ENCODE results near the gene SYAP1. TPM values are rescaled to one million over a fixed set of nuclear protein-coding genes. Genes with fewer than 3 reads are reported as not detected.

SYAP1 gene
- polyA plus RNA-seq, 1 donor from 2014 or later = 14.4 TPM

DNA sequence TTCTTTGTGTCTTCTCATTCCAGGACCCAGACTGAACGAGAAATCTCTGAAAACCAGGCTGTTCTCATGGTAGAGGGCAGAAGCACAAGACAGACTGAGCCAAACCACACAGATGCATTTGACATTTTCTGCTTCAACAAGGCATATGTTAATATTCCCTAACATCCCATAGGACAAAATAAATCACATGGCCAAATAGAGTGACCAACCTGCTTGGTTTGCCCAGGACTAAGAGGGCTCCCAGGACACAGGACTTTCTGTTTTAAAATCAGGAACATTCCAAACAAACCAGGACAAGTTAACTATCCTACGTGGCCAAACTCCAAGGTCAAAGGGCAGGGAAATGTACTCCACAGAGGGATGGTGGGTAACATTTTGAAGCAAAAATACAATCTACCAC lies 18.7 kb upstream of the SYAP1 start:
- Histone ChIP-seq H4K20me1 (ENCODE audit: insufficient read depth) (no peaks in the 10 kb centered on the region), H3K9me3 (ENCODE audit: low read length) (no peaks in the 10 kb centered on the region), H3K9me2 (ENCODE audit: insufficient read depth, low read length) (no peaks in the 10 kb centered on the region), H3K9ac (ENCODE audit: low read length) (no peak overlapping the region), H3K27ac (ENCODE audit: low read length) (no peak overlapping the region), H3F3A (ENCODE audit: insufficient read depth, low read length, poor library complexity, severe bottlenecking) (no peaks in the 10 kb centered on the region), H3K4me3 (ENCODE audit: low read length) (no peak overlapping the region), H3K36me3 (ENCODE audit: insufficient read depth, low read length) (no peaks in the 10 kb centered on the region), H3K27me3 (ENCODE audit: insufficient read depth, low read depth, low read length) (no peaks in the 10 kb centered on the region), H2AFZ (ENCODE audit: low read depth, low read length) (no peak overlapping the region), H3K79me2 (replicated peaks; ENCODE audit: insufficient read depth, low read length) (no peaks in the 10 kb centered on the region), H3K4me2 (ENCODE audit: low read length) (no peak overlapping the region)
- TF ChIP-seq POLR2AphosphoS5 (IDR thresholded peaks at IDR 0.05) (no peak), EZH2 (IDR thresholded peaks at IDR 0.05; ENCODE audit: borderline replicate concordance, insufficient read depth, low read length, poor library complexity, severe bottlenecking) (no peak), RAD21 (conservative IDR thresholded peaks at IDR 0.05) (no peak), MXI1 (conservative IDR thresholded peaks at IDR 0.05; ENCODE audit: poor library complexity, severe bottlenecking) (no peak), EP300 (conservative IDR thresholded peaks at IDR 0.05; ENCODE audit: poor library complexity, severe bottlenecking) (no peak), TAF1 (IDR thresholded peaks at IDR 0.05; ENCODE audit: low read depth) (no peak), SMC3 (conservative IDR thresholded peaks at IDR 0.05; ENCODE audit: poor library complexity) (no peak)
- TF ChIP-seq, protein P1, sequence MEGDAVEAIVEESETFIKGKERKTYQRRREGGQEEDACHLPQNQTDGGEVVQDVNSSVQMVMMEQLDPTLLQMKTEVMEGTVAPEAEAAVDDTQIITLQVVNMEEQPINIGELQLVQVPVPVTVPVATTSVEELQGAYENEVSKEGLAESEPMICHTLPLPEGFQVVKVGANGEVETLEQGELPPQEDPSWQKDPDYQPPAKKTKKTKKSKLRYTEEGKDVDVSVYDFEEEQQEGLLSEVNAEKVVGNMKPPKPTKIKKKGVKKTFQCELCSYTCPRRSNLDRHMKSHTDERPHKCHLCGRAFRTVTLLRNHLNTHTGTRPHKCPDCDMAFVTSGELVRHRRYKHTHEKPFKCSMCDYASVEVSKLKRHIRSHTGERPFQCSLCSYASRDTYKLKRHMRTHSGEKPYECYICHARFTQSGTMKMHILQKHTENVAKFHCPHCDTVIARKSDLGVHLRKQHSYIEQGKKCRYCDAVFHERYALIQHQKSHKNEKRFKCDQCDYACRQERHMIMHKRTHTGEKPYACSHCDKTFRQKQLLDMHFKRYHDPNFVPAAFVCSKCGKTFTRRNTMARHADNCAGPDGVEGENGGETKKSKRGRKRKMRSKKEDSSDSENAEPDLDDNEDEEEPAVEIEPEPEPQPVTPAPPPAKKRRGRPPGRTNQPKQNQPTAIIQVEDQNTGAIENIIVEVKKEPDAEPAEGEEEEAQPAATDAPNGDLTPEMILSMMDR (IDR thresholded peaks at IDR 0.05; ENCODE audit: poor library complexity, severe bottlenecking) = no peak
- TF ChIP-seq, protein P2, sequence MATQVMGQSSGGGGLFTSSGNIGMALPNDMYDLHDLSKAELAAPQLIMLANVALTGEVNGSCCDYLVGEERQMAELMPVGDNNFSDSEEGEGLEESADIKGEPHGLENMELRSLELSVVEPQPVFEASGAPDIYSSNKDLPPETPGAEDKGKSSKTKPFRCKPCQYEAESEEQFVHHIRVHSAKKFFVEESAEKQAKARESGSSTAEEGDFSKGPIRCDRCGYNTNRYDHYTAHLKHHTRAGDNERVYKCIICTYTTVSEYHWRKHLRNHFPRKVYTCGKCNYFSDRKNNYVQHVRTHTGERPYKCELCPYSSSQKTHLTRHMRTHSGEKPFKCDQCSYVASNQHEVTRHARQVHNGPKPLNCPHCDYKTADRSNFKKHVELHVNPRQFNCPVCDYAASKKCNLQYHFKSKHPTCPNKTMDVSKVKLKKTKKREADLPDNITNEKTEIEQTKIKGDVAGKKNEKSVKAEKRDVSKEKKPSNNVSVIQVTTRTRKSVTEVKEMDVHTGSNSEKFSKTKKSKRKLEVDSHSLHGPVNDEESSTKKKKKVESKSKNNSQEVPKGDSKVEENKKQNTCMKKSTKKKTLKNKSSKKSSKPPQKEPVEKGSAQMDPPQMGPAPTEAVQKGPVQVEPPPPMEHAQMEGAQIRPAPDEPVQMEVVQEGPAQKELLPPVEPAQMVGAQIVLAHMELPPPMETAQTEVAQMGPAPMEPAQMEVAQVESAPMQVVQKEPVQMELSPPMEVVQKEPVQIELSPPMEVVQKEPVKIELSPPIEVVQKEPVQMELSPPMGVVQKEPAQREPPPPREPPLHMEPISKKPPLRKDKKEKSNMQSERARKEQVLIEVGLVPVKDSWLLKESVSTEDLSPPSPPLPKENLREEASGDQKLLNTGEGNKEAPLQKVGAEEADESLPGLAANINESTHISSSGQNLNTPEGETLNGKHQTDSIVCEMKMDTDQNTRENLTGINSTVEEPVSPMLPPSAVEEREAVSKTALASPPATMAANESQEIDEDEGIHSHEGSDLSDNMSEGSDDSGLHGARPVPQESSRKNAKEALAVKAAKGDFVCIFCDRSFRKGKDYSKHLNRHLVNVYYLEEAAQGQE (IDR thresholded peaks at IDR 0.05; ENCODE audit: borderline replicate concordance) = no peak

DNA sequence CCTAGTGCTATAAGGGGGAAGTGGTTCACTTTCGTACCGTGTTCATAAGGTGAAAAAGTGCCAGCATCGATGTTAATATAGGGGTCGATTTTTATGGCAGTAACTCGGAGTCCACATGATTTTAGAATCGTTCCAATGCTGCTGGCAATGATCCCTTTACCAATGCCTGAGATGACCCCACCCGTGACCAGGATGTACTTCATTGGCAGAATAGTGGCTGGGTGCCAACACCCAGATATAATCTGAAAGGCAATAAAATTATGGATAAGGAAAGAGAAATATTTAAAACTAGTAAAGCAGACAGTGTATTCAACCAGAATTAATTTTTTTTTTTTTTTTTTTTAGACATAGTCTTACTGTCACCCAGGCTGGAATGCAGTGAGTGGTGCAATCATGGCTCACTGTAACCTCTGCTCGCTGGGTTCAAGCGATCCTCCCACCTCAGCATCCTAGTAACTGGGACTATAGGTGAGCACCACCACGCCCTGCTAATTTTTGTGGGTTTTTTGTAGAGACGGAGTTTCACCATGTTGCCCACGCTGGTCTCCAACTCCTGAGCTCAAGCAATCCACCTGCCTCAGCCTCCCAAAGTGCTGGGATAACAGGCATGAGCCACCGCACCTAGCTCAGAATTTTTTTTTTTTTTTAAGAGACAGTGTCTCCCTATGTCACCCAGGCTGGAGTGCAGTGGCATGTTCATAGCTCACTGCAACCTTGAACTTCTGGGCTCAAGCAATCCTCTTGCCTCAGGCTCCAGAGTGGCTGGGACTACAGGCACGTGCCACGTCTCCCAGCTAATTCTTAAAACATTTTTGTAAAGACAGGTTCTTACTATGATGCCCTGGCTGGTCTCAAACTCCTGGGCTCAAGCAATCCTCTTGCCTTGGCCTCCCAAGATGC lies 16.5 kb upstream of the SYAP1 start:
- Histone ChIP-seq H3K27me3 (ENCODE audit: insufficient read depth, low read depth, low read length) (no peaks in the 10 kb centered on the region), H3K79me2 (replicated peaks; ENCODE audit: insufficient read depth, low read length) (no peaks in the 10 kb centered on the region), H3K9ac (ENCODE audit: low read length) (no peak overlapping the region), H3K4me3 (ENCODE audit: low read length) (no peak overlapping the region), H3K9me2 (ENCODE audit: insufficient read depth, low read length) (no peaks in the 10 kb centered on the region), H3K9me3 (ENCODE audit: low read length) (no peaks in the 10 kb centered on the region), H4K20me1 (ENCODE audit: insufficient read depth) (no peaks in the 10 kb centered on the region), H3K27ac (ENCODE audit: low read length) (no peak overlapping the region), H3K36me3 (ENCODE audit: insufficient read depth, low read length) (no peaks in the 10 kb centered on the region), H2AFZ (ENCODE audit: low read depth, low read length) (no peak overlapping the region), H3F3A (ENCODE audit: insufficient read depth, low read length, poor library complexity, severe bottlenecking) (no peaks in the 10 kb centered on the region), H3K4me2 (ENCODE audit: low read length) (no peak overlapping the region)
- TF ChIP-seq EP300 (conservative IDR thresholded peaks at IDR 0.05; ENCODE audit: poor library complexity, severe bottlenecking) (no peak), MXI1 (conservative IDR thresholded peaks at IDR 0.05; ENCODE audit: poor library complexity, severe bottlenecking) (no peak), SMC3 (conservative IDR thresholded peaks at IDR 0.05; ENCODE audit: poor library complexity) (no peak), EZH2 (IDR thresholded peaks at IDR 0.05; ENCODE audit: borderline replicate concordance, insufficient read depth, low read length, poor library complexity, severe bottlenecking) (no peak), RAD21 (conservative IDR thresholded peaks at IDR 0.05) (no peak)
- TF ChIP-seq, protein P2 (IDR thresholded peaks at IDR 0.05; ENCODE audit: borderline replicate concordance) = no peak
- TF ChIP-seq, protein P1 (IDR thresholded peaks at IDR 0.05; ENCODE audit: poor library complexity, severe bottlenecking) = no peak
